A549 (cell line): ENCODE data around the gene RPL27. TPM values are rescaled to one million over a fixed set of nuclear protein-coding genes. Genes with fewer than 3 reads are reported as not detected.

ENCODE experiments used
- ATAC-seq, 2 experiments: fragments of 200-7000 bp in 1 of 2; fragments of >200 bp in 1 of 2; cut with Nextera tagmentation in 1 of 2; cut with Tn5 transposase in 1 of 2; 3 replicates each; pipeline versions ENCODE4 v1.8.0 to v1.9.1; 2018 to 2020; ENCODE audit warnings: mild to moderate bottlenecking in 1 of 2, moderate library complexity in 1 of 2
- CTCF ChIA-PET: fragments of 300-600 bp; sonication (Branson Sonifier 250); formaldehyde crosslinking; extraction: SDS; loops from one replicate; lab custom pipeline; 2021; ENCODE audit warnings: antibody characterized with exemption, inconsistent platforms; lab: Yijun Ruan, JAX
- POLR2A ChIA-PET: fragments of 350-600 bp; formaldehyde crosslinking; extraction: SDS; loops from one replicate; lab custom pipeline; 2021; ENCODE audit warnings: antibody characterized with exemption, inconsistent platforms; lab: Yijun Ruan, JAX
- DNase-seq, 2 experiments: peaks; one replicate each; pipeline versions ENCODE4 v3.0.0 to v3.0.0-alpha.2; 2011 to 2016; ENCODE audit warnings: low read depth in 1 of 2, low spot score in 1 of 2
- FAIRE-seq: peaks from 2 replicates; lab custom pipeline; 2011; peaks lifted over from hg19 to GRCh38; lab: Jason Lieb, UNC
- H3K27ac ChIP-seq, 2 experiments: fragments of >200 bp; sonication (Bioruptor Twin); formaldehyde crosslinking; 3 replicates each; pipeline ENCODE4 v1.5.1; 2016 to 2017
- H3K4me1 ChIP-seq: fragments of >200 bp; sonication (Bioruptor Twin); formaldehyde crosslinking; 3 replicates; pipeline ENCODE4 v1.6.1; 2016
- H3K4me2 ChIP-seq: fragments of >200 bp; sonication (Bioruptor Twin); formaldehyde crosslinking; 3 replicates; pipeline ENCODE4 v1.6.1; 2016
- H3K4me3 ChIP-seq: fragments of >200 bp; sonication (Bioruptor Twin); formaldehyde crosslinking; 3 replicates; pipeline ENCODE4 v1.5.1; 2016
- H3K9me3 ChIP-seq: fragments of >200 bp; sonication (Bioruptor Twin); formaldehyde crosslinking; 3 replicates; pipeline ENCODE4 v1.6.1; 2016
- EHF ChIP-seq: fragments of 250-450 bp; sonication (Bioruptor Pico); IDR thresholded peaks from 2 replicates; pipeline ENCODE4 v1.5.0; 2020; ENCODE audit warnings: mild to moderate bottlenecking
- EHMT2 ChIP-seq: fragments of 200-600 bp; sonication (generic); IDR thresholded peaks from 2 replicates; pipeline ENCODE4 v1.6.1; 2016; ENCODE audit warnings: antibody characterized with exemption, low read depth, mild to moderate bottlenecking, moderate library complexity
- EP300 ChIP-seq, 2 experiments: fragments of >200 bp; sonication (Bioruptor Twin); formaldehyde crosslinking; IDR thresholded peaks; 2 replicates in 1 of 2; 3 replicates in 1 of 2; pipeline ENCODE4 v1.6.1; 2016 to 2017
- FOSB ChIP-seq: fragments of 250-450 bp; sonication (Bioruptor Pico); IDR thresholded peaks from 2 replicates; pipeline ENCODE4 v1.5.0; 2020; ENCODE audit warnings: mild to moderate bottlenecking, moderate library complexity
- FOSL2 ChIP-seq, 2 experiments: fragments of 450-650 bp in 1 of 2; fragments of >200 bp in 1 of 2; sonication (Bioruptor Twin) in 1 of 2; formaldehyde crosslinking; IDR thresholded peaks; 2 replicates each; pipeline versions ENCODE4 v1.5.0 to v1.6.1; 2016 to 2020; ENCODE audit warnings: mild to moderate bottlenecking in 1 of 2, moderate library complexity in 1 of 2
- GATA3 ChIP-seq: IDR thresholded peaks from 2 replicates; pipeline ENCODE4 v1.6.1; 2012; ENCODE audit warnings: borderline replicate concordance
- HEYL ChIP-seq: fragments of 250-450 bp; sonication (Bioruptor Pico); IDR thresholded peaks from 2 replicates; pipeline ENCODE4 v1.8.0; 2021; ENCODE audit warnings: mild to moderate bottlenecking, moderate library complexity
- HOXB13 ChIP-seq: fragments of 250-450 bp; sonication (Bioruptor Pico); IDR thresholded peaks from 2 replicates; pipeline ENCODE4 v1.5.0; 2020; ENCODE audit warnings: low read depth, mild to moderate bottlenecking, moderate library complexity
- HOXB5 ChIP-seq: fragments of 250-450 bp; sonication (Bioruptor Pico); IDR thresholded peaks from 2 replicates; pipeline ENCODE4 v1.5.0; 2020; ENCODE audit warnings: mild to moderate bottlenecking, moderate library complexity
- JUNB ChIP-seq: fragments of >200 bp; sonication (Bioruptor Twin); formaldehyde crosslinking; IDR thresholded peaks from 2 replicates; pipeline ENCODE4 v1.6.1; 2016
- KDM1A ChIP-seq: fragments of 200-600 bp; sonication (generic); IDR thresholded peaks from 2 replicates; pipeline ENCODE4 v1.6.1; 2016; ENCODE audit warnings: low read depth, mild to moderate bottlenecking
- KDM5A ChIP-seq: fragments of 200-600 bp; sonication (generic); IDR thresholded peaks from 2 replicates; pipeline ENCODE4 v1.6.1; 2016; ENCODE audit warnings: antibody characterized with exemption, mild to moderate bottlenecking
- MAFK ChIP-seq: fragments of 450-650 bp; IDR thresholded peaks from 2 replicates; pipeline ENCODE4 v1.6.1; 2014; ENCODE audit not compliant: partially characterized antibody
- MAZ ChIP-seq: fragments of 150-350 bp; IDR thresholded peaks from 2 replicates; pipeline ENCODE4 v1.6.1; 2014; ENCODE audit warnings: antibody characterized with exemption, low read depth, low read length, borderline replicate concordance
- MYC ChIP-seq: IDR thresholded peaks from 2 replicates; pipeline ENCODE4 v1.6.1; 2012; ENCODE audit warnings: mild to moderate bottlenecking, inconsistent platforms, low read length, improper control_type of control experiment, borderline replicate concordance
- NPAS2 ChIP-seq: fragments of 250-450 bp; sonication (Bioruptor Pico); IDR thresholded peaks from 2 replicates; pipeline ENCODE4 v1.8.0; 2022; ENCODE audit warnings: mild to moderate bottlenecking, moderate library complexity, borderline replicate concordance
- PHF8 ChIP-seq: fragments of 200-600 bp; sonication (generic); IDR thresholded peaks from 2 replicates; pipeline ENCODE4 v1.6.1; 2016; ENCODE audit warnings: low read depth, mild to moderate bottlenecking, antibody characterized with exemption, moderate library complexity, borderline replicate concordance
- POLR2A ChIP-seq: IDR thresholded peaks from 2 replicates; pipeline ENCODE4 v1.6.1; 2012; ENCODE audit warnings: mild to moderate bottlenecking, low read length
- RCOR1 ChIP-seq: fragments of 150-350 bp; IDR thresholded peaks from 2 replicates; pipeline ENCODE4 v1.6.1; 2014; ENCODE audit warnings: antibody characterized with exemption, low read length, low read depth
- RFX5 ChIP-seq: fragments of 450-650 bp; IDR thresholded peaks from 2 replicates; pipeline ENCODE4 v1.7.1; 2014; ENCODE audit warnings: antibody characterized with exemption, mild to moderate bottlenecking, moderate library complexity
- RNF2 ChIP-seq: fragments of 200-600 bp; sonication (generic); IDR thresholded peaks from 2 replicates; pipeline ENCODE4 v1.6.1; 2016; ENCODE audit warnings: low read depth, mild to moderate bottlenecking, antibody characterized with exemption, moderate library complexity, borderline replicate concordance
- SMC3 ChIP-seq: fragments of >200 bp; sonication (Bioruptor Twin); formaldehyde crosslinking; IDR thresholded peaks from 3 replicates; pipeline ENCODE4 v1.6.1; 2018; ENCODE audit warnings: inconsistent platforms
- SREBF2 ChIP-seq: fragments of 450-650 bp; IDR thresholded peaks from 2 replicates; pipeline ENCODE4 v1.6.1; 2014; ENCODE audit warnings: mild to moderate bottlenecking, moderate library complexity
- WGBS: methylation state at CpG from one replicate; pipeline ENCODE4 v1.1.6; 2017; ENCODE audit errors: missing lambda C conversion rate; 5-methylcytosine and 5-hydroxymethylcytosine counted together
- polyA plus RNA-seq, 4 experiments: library from polyadenylated mRNA; depleted of rRNA in 3 of 4; stranded (reverse); fragments of >200 nt; fragmentation: RNase III in 1 of 4; extraction: RNeasy Plus Mini Kit Qiagen cat#74134 plus additional on column Dnase treatment in 1 of 4; gene quantifications; 2 replicates in 3 of 4; 3 replicates in 1 of 4; pipeline ENCODE4 v1.2.3, GENCODE V29; 2011 to 2017
- TF ChIP-seq, protein P1 (sequence below): IDR thresholded peaks from 2 replicates; pipeline ENCODE4 v1.6.1; 2012
- TF ChIP-seq, protein P2 (sequence below): IDR thresholded peaks from 2 replicates; pipeline ENCODE4 v1.6.1; 2012
- TF ChIP-seq, protein P3 (sequence below): fragments of >200 bp; sonication (Bioruptor Twin); formaldehyde crosslinking; IDR thresholded peaks from 3 replicates; pipeline ENCODE4 v1.5.1; 2016
- TF ChIP-seq, protein P4 (sequence below): fragments of >200 bp; sonication (Bioruptor Twin); formaldehyde crosslinking; IDR thresholded peaks from 3 replicates; pipeline ENCODE4 v1.6.1; 2016
- TF ChIP-seq, protein P5 (sequence below): IDR thresholded peaks from 2 replicates; pipeline ENCODE4 v1.6.1; 2012; ENCODE audit warnings: low read depth, borderline replicate concordance

RPL27 gene
- polyA plus RNA-seq, 2 of the 4 experiments (the other 2 are of a cell fraction), result 2,894 to 5,746 TPM

DNA sequence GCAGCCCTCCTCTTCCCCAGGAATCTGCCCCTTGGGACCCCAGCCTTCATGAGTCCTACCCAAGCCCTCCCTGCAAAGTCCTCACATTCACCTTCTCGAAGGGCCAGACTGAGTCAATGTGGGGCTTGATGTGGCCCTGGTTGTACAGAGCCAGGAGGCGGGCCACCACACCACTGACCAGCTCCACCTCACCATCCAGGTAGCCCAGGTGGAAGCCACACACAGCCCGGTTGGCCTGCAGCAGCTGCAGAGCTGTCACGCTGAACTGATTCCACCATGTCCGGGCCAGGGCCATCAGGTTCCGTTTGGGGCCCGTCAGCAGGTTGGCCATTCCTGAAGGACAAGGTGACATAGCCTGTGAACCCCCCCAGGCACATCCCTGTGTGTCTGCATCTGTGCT is 18.0 kb downstream of the RPL27 start:
- POLR2A ChIA-PET, result no interaction called here
- DNase-seq, result no peak
- FAIRE-seq, result no peak

DNA sequence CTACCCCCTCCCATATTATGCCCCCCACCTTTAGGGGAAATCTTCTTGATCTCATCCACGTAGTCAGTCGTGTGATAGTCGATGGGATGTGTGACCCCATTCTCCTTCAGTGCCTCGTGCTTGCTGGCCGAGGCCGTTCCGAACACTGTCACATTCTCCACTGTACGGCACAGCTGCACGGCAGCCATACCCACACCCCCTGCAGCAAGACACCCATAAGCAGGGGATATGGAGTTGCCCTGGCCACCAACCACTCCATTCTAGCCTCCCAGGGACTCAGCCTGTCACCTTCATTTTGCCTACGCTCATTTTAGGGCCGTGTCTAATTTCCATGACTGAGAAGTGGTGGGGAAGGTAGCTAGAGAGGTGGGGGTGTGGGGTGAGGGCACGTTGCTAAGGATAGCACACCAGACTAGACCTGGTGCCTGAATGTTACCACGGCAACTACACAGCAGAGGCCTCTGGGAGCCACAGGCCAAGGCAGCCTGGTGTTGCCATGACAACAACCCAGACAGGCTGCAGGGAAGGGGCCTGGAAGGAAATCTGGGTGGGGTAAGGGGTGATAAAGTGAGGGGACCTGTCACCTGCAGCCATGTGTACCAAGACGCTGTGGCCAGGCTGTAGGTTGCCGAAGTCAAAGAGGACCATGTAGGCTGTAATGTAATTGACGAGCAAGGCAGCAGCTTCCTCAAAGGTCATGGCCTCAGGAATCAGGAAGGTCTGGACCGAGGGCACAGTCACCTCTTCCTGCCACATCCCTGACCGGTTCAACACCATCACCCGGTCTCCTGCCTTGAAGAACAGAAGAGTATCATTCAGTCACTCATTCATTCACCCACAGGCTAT is 20.0 kb downstream of the RPL27 start:
- 88% methylated on average over 17 of the region's 19 CpGs for WGBS
- FAIRE-seq (no peak), ATAC-seq (no peak), DNase-seq (peak in 1 of 2 experiments; percentile 65)
- Histone ChIP-seq H3K27ac (no peak overlapping the region), H3K4me3 (no peak overlapping the region), H3K9me3 (no peaks in the 10 kb centered on the region), H3K4me2 (no peak overlapping the region; the same call in 2 of the 3 replicates), H3K4me1 (peaks cover 29% of the 10 kb centered on the region)
- TF ChIP-seq, protein P1, sequence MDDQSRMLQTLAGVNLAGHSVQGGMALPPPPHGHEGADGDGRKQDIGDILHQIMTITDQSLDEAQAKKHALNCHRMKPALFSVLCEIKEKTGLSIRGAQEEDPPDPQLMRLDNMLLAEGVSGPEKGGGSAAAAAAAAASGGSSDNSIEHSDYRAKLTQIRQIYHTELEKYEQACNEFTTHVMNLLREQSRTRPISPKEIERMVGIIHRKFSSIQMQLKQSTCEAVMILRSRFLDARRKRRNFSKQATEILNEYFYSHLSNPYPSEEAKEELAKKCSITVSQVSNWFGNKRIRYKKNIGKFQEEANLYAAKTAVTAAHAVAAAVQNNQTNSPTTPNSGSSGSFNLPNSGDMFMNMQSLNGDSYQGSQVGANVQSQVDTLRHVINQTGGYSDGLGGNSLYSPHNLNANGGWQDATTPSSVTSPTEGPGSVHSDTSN, result no peak
- TF ChIP-seq PHF8 (no peak), KDM1A (no peak), JUNB (no peak), HEYL (CRISPR knock-in tag) (no peak), NPAS2 (CRISPR knock-in tag) (no peak), RFX5 (no peak), GATA3 (no peak), KDM5A (no peak), RCOR1 (no peak), POLR2A (no peak), HOXB5 (CRISPR knock-in tag) (no peak), MYC (no peak)
- TF ChIP-seq, protein P2, sequence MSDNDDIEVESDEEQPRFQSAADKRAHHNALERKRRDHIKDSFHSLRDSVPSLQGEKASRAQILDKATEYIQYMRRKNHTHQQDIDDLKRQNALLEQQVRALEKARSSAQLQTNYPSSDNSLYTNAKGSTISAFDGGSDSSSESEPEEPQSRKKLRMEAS, result no peak
- TF ChIP-seq, protein P3, sequence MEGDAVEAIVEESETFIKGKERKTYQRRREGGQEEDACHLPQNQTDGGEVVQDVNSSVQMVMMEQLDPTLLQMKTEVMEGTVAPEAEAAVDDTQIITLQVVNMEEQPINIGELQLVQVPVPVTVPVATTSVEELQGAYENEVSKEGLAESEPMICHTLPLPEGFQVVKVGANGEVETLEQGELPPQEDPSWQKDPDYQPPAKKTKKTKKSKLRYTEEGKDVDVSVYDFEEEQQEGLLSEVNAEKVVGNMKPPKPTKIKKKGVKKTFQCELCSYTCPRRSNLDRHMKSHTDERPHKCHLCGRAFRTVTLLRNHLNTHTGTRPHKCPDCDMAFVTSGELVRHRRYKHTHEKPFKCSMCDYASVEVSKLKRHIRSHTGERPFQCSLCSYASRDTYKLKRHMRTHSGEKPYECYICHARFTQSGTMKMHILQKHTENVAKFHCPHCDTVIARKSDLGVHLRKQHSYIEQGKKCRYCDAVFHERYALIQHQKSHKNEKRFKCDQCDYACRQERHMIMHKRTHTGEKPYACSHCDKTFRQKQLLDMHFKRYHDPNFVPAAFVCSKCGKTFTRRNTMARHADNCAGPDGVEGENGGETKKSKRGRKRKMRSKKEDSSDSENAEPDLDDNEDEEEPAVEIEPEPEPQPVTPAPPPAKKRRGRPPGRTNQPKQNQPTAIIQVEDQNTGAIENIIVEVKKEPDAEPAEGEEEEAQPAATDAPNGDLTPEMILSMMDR, result no peak
- TF ChIP-seq, protein P4, sequence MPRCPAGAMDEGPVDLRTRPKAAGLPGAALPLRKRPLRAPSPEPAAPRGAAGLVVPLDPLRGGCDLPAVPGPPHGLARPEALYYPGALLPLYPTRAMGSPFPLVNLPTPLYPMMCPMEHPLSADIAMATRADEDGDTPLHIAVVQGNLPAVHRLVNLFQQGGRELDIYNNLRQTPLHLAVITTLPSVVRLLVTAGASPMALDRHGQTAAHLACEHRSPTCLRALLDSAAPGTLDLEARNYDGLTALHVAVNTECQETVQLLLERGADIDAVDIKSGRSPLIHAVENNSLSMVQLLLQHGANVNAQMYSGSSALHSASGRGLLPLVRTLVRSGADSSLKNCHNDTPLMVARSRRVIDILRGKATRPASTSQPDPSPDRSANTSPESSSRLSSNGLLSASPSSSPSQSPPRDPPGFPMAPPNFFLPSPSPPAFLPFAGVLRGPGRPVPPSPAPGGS, result no peak
- POLR2A ChIA-PET, result interaction anchor here (6.0 kb wide), 1 partner anchor 20 kb away, joined by 40 read pairs; the partner anchor contains the start of gene RPL27
- CTCF ChIA-PET, result interaction anchor here (0.5 to 3.1 kb wide), 6 partner anchors 8 to 292 kb away, joined by 3 to 11 read pairs (median 4); partner anchors contain the start of genes IFI35 and RPL27

More for the DNA sequence above, 18.0 kb downstream of the RPL27 start:
- Histone ChIP-seq H3K4me1 (peaks cover 24% of the 10 kb centered on the region), H3K27ac (no peak overlapping the region), H3K4me3 (no peak overlapping the region)
- ATAC-seq, result no peak
- WGBS, result 96% methylated on average over 4 of the region's 7 CpGs
- TF ChIP-seq MAFK (no peak), RFX5 (no peak), FOSB (CRISPR knock-in tag) (no peak), SMC3 (no peak), RNF2 (no peak), EP300 (IDR thresholded peaks at IDR 0.05) (no peak), MYC (no peak), EHF (CRISPR knock-in tag) (no peak), EHMT2 (no peak), MAZ (no peak), HOXB13 (CRISPR knock-in tag) (no peak), SREBF2 (no peak), FOSL2 (IDR thresholded peaks at IDR 0.05) (no peak), FOSL2 (CRISPR knock-in tag; IDR thresholded peaks at IDR 0.05) (no peak), KDM1A (no peak), NPAS2 (CRISPR knock-in tag) (no peak)
- TF ChIP-seq, protein P3, result no peak
- TF ChIP-seq, protein P5, sequence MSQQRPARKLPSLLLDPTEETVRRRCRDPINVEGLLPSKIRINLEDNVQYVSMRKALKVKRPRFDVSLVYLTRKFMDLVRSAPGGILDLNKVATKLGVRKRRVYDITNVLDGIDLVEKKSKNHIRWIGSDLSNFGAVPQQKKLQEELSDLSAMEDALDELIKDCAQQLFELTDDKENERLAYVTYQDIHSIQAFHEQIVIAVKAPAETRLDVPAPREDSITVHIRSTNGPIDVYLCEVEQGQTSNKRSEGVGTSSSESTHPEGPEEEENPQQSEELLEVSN, result no peak
- TF ChIP-seq, protein P4, result no peak
- TF ChIP-seq, all 56 proteins: peak for 0
- Histone ChIP-seq H3K9me3 (no peaks in the 10 kb centered on the region), H3K4me2 (no peak overlapping the region)
- CTCF ChIA-PET, result interaction anchor here (0.5 kb wide), 1 partner anchor 31 kb away, joined by 4 read pairs; no protein-coding TSS in a partner anchor
